NB4 (cell line): ENCODE measurements around the gene FAM118A.

Experiments used
- DNase-seq: peaks from one replicate; pipeline ENCODE4 v3.0.0; 2010; ENCODE audit warnings: low read depth
- H3K4me3 ChIP-seq: one replicate; pipeline ENCODE4 v1.5.1; 2011; ENCODE audit warnings: mild to moderate bottlenecking, low read depth, low read length, moderate library complexity
- POLR2A ChIP-seq: IDR thresholded peaks from 2 replicates; pipeline ENCODE4 v1.6.1; 2011; ENCODE audit warnings: mild to moderate bottlenecking; ENCODE audit not compliant: insufficient read length; ENCODE audit errors: extremely low read depth

Gene FAM118A

GRCh38 chr22:45389546-45389945 lies 79.8 kb downstream of the FAM118A start:
- no peak for TF ChIP-seq POLR2A
- no peak for DNase-seq
- H3K4me3 ChIP-seq, result no peak overlapping the region
